AG10803 (cell line): ENCODE results near the gene CCDC97.

Experiments
- DNase-seq: peaks from one replicate; pipeline ENCODE4 v3.0.0; 2010; ENCODE audit warnings: low read depth
- H3K4me3 ChIP-seq: 2 replicates; pipeline ENCODE4 v1.5.1; 2011; ENCODE audit warnings: mild to moderate bottlenecking, low read length, control low read depth
- TF ChIP-seq, protein P1 (sequence below): conservative IDR thresholded peaks from 2 replicates; pipeline ENCODE4 v1.5.1; 2011; ENCODE audit warnings: mild to moderate bottlenecking, low read length, control low read depth, inconsistent platforms

CCDC97 gene

DNA sequence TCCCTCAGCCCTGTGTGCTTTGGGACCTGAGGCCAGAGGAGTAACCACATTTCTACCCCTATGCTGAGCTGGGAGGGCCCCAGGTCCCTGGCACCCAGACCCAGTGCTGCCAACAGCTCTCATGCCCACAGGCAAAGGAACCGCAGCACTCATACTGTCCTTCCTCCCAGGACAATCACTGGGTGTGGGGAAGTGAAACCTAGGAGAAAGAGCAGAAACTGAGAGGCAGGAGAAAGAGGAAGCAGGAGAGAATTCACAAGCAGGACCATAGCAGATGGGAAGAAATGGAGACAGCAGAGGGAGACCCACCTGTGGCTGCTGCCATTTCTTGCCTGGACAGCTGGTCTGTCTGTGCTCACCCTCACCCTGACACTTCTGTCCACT is 18.9 kb downstream of the CCDC97 start:
- no peak overlapping the region for H3K4me3 ChIP-seq
- TF ChIP-seq, protein P1, sequence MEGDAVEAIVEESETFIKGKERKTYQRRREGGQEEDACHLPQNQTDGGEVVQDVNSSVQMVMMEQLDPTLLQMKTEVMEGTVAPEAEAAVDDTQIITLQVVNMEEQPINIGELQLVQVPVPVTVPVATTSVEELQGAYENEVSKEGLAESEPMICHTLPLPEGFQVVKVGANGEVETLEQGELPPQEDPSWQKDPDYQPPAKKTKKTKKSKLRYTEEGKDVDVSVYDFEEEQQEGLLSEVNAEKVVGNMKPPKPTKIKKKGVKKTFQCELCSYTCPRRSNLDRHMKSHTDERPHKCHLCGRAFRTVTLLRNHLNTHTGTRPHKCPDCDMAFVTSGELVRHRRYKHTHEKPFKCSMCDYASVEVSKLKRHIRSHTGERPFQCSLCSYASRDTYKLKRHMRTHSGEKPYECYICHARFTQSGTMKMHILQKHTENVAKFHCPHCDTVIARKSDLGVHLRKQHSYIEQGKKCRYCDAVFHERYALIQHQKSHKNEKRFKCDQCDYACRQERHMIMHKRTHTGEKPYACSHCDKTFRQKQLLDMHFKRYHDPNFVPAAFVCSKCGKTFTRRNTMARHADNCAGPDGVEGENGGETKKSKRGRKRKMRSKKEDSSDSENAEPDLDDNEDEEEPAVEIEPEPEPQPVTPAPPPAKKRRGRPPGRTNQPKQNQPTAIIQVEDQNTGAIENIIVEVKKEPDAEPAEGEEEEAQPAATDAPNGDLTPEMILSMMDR: no peak
- DNase-seq: no peak

DNA sequence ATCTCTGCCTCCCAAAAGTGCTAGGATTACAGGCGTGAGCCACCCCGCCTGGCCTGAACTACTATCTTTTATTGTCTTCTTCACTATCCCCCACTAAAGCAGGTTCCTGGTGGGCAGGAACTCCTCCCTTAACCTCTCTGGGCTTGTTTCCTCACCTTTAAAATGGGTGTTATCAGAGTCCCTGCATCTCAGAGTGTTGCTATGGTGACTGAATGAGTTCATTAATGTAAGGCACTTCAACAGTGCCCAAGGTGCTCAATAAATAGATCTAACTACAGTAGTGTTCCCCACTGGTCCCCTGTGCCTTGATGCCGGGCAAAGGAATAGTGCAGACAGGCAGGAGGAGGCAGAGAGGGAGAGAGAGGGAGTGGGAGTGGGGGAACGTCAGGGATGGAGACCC is 20.5 kb downstream of the CCDC97 start:
- TF ChIP-seq, protein P1: no peak

DNA sequence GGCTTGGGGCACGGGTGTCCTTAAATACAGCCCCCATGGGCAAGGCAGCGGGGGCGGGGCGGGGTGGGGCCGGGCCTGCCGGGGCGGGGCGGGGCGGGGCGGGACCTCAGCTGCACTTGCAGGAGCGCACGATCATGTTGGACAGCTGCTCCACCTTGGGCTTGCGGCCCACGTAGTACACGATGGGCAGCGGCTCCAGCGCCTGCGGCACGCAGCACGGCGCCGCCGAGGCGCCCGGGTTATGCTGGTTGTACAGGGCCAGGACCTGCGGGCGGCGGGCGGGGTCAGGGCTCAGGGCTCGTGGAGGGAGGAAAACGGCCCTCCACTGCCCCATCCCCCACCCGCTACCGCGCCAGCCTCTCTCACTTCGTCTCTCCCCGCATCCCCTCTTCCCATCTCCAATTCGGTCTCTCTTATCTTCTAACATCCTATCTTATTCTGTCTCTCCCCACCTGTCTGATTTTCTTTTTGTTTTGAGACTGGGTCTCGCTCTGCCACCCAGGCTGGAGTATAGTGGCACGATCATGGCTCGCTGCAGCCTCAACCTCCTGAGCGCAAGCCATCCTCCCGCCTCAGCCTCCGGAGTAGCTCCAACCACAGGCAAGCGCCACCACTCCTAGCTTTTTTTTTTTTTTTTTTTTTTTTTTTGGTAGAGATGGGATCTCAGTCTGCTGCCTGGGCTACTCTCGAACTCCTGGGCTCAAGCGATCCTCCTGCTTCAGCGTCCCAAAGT is 21.1 kb downstream of the CCDC97 start:
- TF ChIP-seq, protein P1: no peak
- DNase-seq: no peak
- no peak overlapping the region for H3K4me3 ChIP-seq

More for the DNA sequence above, 20.5 kb downstream of the CCDC97 start:
- no peak for DNase-seq
- no peak overlapping the region for H3K4me3 ChIP-seq

DNA sequence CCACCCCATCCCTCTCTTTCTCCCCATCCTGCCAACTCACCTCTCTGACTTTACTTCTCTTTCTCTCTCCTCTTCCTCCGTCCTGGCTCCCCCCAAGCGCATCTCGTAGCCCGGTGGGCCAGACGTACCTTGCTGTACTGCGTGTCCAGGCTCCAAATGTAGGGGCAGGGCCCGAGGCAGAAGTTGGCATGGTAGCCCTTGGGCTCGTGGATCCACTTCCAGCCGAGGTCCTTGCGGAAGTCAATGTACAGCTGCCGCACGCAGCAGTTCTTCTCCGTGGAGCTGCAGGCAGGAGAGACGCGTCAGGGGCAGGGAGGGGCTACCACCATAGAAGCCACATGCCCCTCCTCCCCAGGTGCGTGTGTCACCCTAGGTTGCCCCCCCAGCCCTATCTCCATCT is 22.0 kb downstream of the CCDC97 start:
- TF ChIP-seq, protein P1: no peak
- no peak overlapping the region for H3K4me3 ChIP-seq
- no peak for DNase-seq

DNA sequence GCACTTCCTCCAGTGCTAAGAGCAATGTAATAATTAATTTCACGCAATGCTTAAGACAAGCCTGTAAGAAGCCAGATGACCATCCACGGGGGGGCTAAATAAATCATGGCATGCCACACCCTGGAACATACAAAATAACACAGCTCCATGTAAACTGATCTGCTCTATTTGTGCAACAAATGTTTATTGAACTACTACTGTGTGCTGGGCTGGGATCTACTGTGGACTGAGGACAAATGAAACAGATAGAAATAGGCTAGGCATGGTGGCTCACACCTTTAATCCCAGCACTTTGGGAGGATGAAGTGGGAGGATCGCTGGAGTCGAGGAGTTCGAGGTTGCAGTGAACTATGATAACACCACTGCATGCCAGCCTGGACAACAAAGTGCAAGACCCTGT is 22.5 kb downstream of the CCDC97 start:
- TF ChIP-seq, protein P1: no peak
- no peak for DNase-seq
- H3K4me3 ChIP-seq: no peak overlapping the region

DNA sequence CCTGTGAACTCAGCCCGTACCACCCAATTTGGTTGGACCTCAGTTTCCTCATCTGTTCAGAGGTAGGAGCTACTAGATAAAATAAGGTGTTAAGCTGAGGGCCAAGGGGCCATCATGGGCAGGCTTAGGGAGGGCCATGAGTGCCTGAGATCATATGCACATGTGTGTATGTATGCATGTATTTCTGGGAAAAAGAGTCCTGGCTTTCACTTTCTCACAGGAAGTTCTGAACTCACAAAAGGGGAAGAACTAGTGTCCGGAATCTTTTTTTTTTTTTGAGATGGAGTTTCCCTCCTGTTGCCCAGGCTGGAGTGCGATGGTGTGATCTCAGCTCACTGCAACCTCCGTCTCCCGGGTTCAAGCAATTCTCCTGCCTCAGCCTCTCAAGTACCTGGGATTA is 24.8 kb downstream of the CCDC97 start:
- TF ChIP-seq, protein P1: no peak
- no peak for DNase-seq
- H3K4me3 ChIP-seq: no peak overlapping the region

DNA sequence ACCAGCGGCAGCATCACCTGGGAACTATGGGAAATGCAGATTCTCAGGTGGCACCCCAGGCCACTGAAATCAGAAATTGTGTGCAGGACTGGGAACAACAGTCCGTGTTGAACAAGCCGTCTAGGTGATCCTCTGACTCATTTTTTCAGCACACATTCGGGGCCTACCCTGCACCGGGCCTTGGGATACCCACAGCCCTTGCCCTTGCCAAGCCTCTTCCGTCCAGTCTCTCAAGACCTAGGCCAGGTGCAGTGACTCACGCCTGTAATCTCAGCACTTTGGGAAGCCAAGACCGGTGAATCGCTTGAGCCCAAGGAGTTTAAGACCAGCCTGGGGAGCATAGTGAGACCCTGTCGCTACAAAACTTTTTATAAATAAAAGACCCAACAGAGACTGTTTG is 25.5 kb downstream of the CCDC97 start:
- no peak overlapping the region for H3K4me3 ChIP-seq
- DNase-seq: no peak
- TF ChIP-seq, protein P1: no peak
